Gastrocnemius medialis (tissue), 4 donors: ENCODE data around the gene TAX1BP3. TPM values are rescaled to one million over a fixed set of nuclear protein-coding genes. Genes with fewer than 3 reads are reported as not detected.
A peak's percentile ranks its signal among the peaks of the same experiment; 100 is the strongest.

Source experiments
- ATAC-seq, 2 donors: fragments of 150-250 bp; one replicate each; pipeline ENCODE4 v1.9.1; 2016
- DNase-seq, 2 donors: peaks; one replicate each; pipeline ENCODE4 v3.0.0-alpha.2; 2019
- H3K27ac ChIP-seq, 4 donors: fragments of 200-600 bp; sonication (generic); 1 replicate in 1 of 4; 2 replicates in 3 of 4; pipeline ENCODE4 v1.5.1; 2016 to 2018; ENCODE audit warnings: mild to moderate bottlenecking in 2 of 4, moderate library complexity in 1 of 4
- H3K27me3 ChIP-seq, 3 donors: fragments of 200-600 bp; sonication (generic) in 2 of 3; 1 replicate in 1 of 3; 2 replicates in 2 of 3; pipeline versions ENCODE4 v1.5.1 to v1.6.0; 2016 to 2019; ENCODE audit warnings: mild to moderate bottlenecking in 1 of 3, moderate library complexity in 1 of 3
- H3K36me3 ChIP-seq, 2 donors: fragments of 200-600 bp; sonication (generic) in 1 of 2; one replicate each; pipeline ENCODE4 v1.5.1; 2017 to 2018
- H3K4me1 ChIP-seq, 2 donors: fragments of 200-600 bp; sonication (generic) in 1 of 2; one replicate each; pipeline ENCODE4 v1.5.1; 2016 to 2017; ENCODE audit warnings: mild to moderate bottlenecking in 2 of 2
- H3K4me3 ChIP-seq, 4 donors: fragments of 200-600 bp; sonication (generic) in 3 of 4; 1 replicate in 1 of 4; 2 replicates in 3 of 4; pipeline ENCODE4 v1.5.1; 2016 to 2019; ENCODE audit warnings: mild to moderate bottlenecking in 2 of 4
- H3K9me3 ChIP-seq, 3 donors: fragments of 200-600 bp; sonication (generic) in 2 of 3; 1 replicate in 1 of 3; 2 replicates in 2 of 3; pipeline ENCODE4 v1.5.1; 2016 to 2019
- POLR2A ChIP-seq, 2 donors: fragments of 450-650 bp; IDR thresholded peaks; one replicate each; pipeline ENCODE4 v1.6.1; 2017; ENCODE audit warnings: antibody characterized with exemption in 2 of 2, mild to moderate bottlenecking in 2 of 2, moderate library complexity in 2 of 2
- in situ Hi-C, 4 donors: fragments of 200-750 bp; cut with MboI; loops; one replicate each; pipeline versions ENCODE4 v1.15.0 to v1.8.0; 2017; ENCODE audit warnings: low sequenced_read_pairs in 4 of 4
- intact Hi-C: fragments of 100-400 bp; cut with DNase I; formaldehyde crosslinking; loops from one replicate; pipeline ENCODE4 v1.15.1; 2023; ENCODE audit warnings: low total_unique reads
- total RNA-seq, 4 donors: library from RNA; depleted of rRNA; stranded (reverse); fragments of >200 nt; gene quantifications; one replicate each; pipeline versions ENCODE4 v1.1.0 to v1.2.3, GENCODE V29; 2016
- TF ChIP-seq, protein P1 (sequence below), 5 experiments: fragments of 450-650 bp in 3 of 5; fragments of 200-600 bp in 2 of 5; sonication (generic) in 2 of 5; IDR thresholded peaks in 4 of 5; conservative IDR thresholded peaks in 1 of 5; 1 replicate in 4 of 5; 2 replicates in 1 of 5; pipeline ENCODE4 v1.5.1; 2016 to 2019; ENCODE audit warnings: antibody characterized with exemption in 5 of 5, mild to moderate bottlenecking in 3 of 5, moderate library complexity in 3 of 5

Gene TAX1BP3
- total RNA-seq, 4 donors from 2014 or later: 24.1 to 45.1 (median 33.8) TPM

DNA sequence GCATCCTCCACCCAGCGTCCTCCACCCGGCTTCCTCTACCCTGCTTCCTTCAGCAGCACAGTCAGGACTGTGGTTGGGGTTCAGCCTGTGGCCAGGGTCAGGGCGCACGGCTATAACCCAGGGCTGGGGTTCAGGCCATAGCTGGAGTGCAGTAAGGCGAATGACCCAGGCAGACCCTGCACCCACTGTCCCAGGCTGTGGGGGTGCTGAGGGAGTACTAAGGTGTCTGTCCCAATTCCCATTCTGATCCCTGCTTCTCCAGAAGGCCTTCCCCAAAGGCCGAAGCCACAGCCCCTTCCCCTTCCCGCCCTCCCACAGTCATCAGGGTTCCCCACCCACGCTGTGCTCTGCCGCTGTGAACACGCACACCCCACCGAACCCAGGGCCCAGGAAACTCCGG, 12.7 kb upstream of the TAX1BP3 start:
- DNase-seq (no peak), ATAC-seq (no peak)
- Histone ChIP-seq H3K4me3 (no peak overlapping the region), H3K36me3 (peaks cover 0 to 20% of the 10 kb centered on the region in 2 donors), H3K4me1 (no peaks in the 10 kb centered on the region), H3K9me3 (no peaks in the 10 kb centered on the region), H3K27me3 (no peaks in the 10 kb centered on the region), H3K27ac (no peak overlapping the region)
- intact Hi-C loops (loop anchor here (5.0 kb wide), 2 partner anchors 41 to 146 kb away; partner anchors contain the start of gene HASPIN), in situ Hi-C loops (no loop called here)
- TF ChIP-seq, protein P1, sequence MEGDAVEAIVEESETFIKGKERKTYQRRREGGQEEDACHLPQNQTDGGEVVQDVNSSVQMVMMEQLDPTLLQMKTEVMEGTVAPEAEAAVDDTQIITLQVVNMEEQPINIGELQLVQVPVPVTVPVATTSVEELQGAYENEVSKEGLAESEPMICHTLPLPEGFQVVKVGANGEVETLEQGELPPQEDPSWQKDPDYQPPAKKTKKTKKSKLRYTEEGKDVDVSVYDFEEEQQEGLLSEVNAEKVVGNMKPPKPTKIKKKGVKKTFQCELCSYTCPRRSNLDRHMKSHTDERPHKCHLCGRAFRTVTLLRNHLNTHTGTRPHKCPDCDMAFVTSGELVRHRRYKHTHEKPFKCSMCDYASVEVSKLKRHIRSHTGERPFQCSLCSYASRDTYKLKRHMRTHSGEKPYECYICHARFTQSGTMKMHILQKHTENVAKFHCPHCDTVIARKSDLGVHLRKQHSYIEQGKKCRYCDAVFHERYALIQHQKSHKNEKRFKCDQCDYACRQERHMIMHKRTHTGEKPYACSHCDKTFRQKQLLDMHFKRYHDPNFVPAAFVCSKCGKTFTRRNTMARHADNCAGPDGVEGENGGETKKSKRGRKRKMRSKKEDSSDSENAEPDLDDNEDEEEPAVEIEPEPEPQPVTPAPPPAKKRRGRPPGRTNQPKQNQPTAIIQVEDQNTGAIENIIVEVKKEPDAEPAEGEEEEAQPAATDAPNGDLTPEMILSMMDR (IDR thresholded peaks at IDR 0.05 in 4 of 5, conservative IDR thresholded peaks at IDR 0.05 in 1 of 5): no peak
- TF ChIP-seq POLR2A (IDR thresholded peaks at IDR 0.05): no peak

DNA sequence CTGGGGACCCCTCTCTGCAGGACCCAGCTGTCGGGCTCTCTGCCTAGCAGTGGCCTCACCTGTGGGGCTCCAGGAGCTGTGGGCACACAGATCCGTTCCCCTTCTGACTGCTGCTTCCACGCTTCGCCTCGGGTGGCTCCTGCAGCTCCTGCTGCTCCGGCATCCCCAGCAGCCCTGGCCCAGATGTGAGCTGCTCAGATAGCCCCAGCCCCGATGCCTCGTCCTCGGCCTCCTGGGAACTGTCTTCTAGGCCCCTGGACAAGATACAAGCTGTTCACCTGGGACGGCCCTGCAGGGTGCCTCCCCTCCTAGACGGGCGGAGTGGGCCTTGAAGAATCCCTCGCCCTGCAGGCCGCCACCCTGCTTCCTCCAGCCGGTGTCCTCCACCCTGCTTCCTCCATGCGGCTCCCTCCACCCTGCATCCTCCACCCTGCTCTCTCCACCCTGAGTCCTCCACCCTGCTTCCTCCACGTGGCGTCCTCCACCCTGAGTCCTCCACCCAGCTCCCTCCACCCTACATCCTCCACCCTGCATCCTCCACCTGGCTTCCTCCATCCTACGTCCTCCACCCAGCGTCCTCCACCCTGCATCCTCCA, 11.3 kb upstream of the TAX1BP3 start:
- intact Hi-C loops (loop anchor here (5.0 kb wide), 2 partner anchors 43 to 148 kb away; partner anchors contain the start of gene HASPIN), in situ Hi-C loops (no loop called here)
- Histone ChIP-seq H3K9me3 (no peaks in the 10 kb centered on the region), H3K27me3 (no peaks in the 10 kb centered on the region), H3K4me3 (no peak overlapping the region), H3K27ac (no peak overlapping the region), H3K4me1 (no peaks in the 10 kb centered on the region), H3K36me3 (peaks cover 0 to 24% of the 10 kb centered on the region in 2 donors)
- TF ChIP-seq, protein P1 (IDR thresholded peaks at IDR 0.05 in 4 of 5, conservative IDR thresholded peaks at IDR 0.05 in 1 of 5): no peak
- no peak for TF ChIP-seq POLR2A (IDR thresholded peaks at IDR 0.05)
- DNase-seq (no peak), ATAC-seq (no peak)

DNA sequence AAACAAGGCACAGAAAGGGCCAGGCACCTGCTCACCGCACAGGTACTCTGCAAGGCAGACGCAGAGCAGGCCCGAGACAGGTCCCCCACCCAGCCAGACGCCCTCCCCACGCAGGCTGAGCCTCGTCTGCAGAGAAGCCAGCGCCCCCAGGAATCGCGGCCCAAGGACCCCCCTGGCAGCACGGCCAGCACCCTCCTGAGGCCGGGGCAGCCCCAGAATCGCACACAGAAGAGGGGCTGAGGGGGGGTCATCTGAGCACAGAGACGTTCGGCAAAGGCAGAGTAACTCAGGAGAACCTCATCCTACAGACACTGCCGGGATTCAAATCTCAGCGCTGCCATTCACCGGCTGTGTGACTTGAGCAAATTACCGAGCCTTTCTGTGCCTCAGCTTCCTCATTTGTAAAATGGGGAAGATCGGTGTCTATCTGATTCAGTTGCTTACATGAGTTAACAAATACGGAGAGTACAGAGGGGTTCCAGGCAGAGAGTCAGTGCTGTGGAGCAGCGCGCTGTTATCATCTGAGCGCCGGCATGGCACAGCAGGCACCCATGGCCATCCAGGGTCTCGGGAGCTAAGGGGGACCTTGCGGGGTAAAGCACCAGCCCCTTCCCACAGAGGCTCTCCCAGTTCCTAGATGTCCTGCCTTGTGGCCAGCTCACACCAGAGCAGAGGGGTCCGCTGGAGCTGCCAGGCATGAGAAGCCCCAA, 10.6 kb upstream of the TAX1BP3 start:
- no peak for DNase-seq
- Histone ChIP-seq H3K36me3 (peaks cover 0 to 24% of the 10 kb centered on the region in 2 donors), H3K27ac (peak overlapping the region in 2 of 4 donors; percentile 40 to 55), H3K4me3 (no peak overlapping the region), H3K4me1 (no peaks in the 10 kb centered on the region), H3K27me3 (no peaks in the 10 kb centered on the region), H3K9me3 (no peaks in the 10 kb centered on the region)
- in situ Hi-C loops (no loop called here), intact Hi-C loops (no loop called here)
- no peak for ATAC-seq
- no peak for TF ChIP-seq POLR2A (IDR thresholded peaks at IDR 0.05)
- TF ChIP-seq, protein P1 (IDR thresholded peaks at IDR 0.05 in 4 of 5, conservative IDR thresholded peaks at IDR 0.05 in 1 of 5): no peak

DNA sequence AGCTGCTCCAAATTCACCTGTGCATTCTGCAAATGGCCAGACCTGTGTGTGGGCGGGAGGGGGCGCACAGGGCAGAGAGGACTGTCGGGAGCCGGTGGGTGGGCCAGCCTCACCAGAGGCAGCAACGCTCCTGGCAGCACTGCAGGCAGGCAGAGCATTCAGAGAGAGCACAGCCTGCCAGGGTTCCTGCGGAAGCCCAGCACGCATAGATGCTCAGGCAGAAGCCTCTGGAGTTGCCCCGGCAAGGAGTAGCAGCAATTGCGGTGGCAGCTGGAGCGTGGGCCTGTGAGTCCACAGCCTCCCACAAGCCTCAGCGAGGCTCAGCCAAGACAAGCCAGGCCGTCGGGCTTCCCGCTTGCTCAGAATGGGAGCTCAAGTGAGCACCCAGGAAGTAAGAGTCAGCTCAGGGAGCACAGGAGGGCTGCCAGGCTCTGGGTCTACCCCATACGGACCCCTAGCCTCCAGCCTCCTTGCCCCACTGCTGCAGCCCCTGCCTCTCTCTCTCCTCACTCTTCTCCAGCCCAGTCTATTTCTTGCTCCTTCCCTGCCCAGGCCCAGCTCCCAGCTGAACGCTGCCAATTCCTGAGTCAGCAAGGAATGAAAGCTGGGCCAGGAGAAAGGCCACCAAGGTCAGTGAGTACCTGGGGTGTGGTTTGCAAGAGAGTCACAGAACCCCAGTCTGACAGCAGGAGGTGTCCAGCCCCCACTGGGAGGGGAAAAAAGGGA, 9.9 kb upstream of the TAX1BP3 start:
- intact Hi-C loops: no loop called here
- H3K9me3 ChIP-seq: no peaks in the 10 kb centered on the region
- TF ChIP-seq POLR2A (IDR thresholded peaks at IDR 0.05): no peak
- TF ChIP-seq, protein P1 (IDR thresholded peaks at IDR 0.05 in 4 of 5, conservative IDR thresholded peaks at IDR 0.05 in 1 of 5): no peak
- no peaks in the 10 kb centered on the region for H3K4me1 ChIP-seq
- DNase-seq (peak in 1 of 2 donors; percentile 43), ATAC-seq (peak in 1 of 2 donors; percentile 48)
- H3K27me3 ChIP-seq: no peaks in the 10 kb centered on the region
- H3K4me3 ChIP-seq: no peak overlapping the region
- H3K27ac ChIP-seq: peak overlapping the region in 2 of 4 donors; percentile 40 to 55
- in situ Hi-C loops: no loop called here
- H3K36me3 ChIP-seq: peaks cover 0 to 24% of the 10 kb centered on the region in 2 donors
